ENCODE measurements around the gene COL18A1.

The COL18A1 gene

GRCh38 chr21:45464309-45464708, 59.3 kb downstream of the COL18A1 start:
- no peak for TF ChIP-seq CTCF (IDR thresholded peaks at IDR 0.05; ENCODE audit: extremely low read depth, insufficient read depth, missing control alignments)
- DNase-seq (ENCODE audit: low spot score) = no peak
- in situ Hi-C loops (cut with MboI; ENCODE audit: low pct_unique_long_range_greater_than_20kb, low sequenced_read_pairs, unreplicated experiment) = no loop called here

- TF ChIP-seq CTCF (IDR thresholded peaks at IDR 0.05; ENCODE audit: extremely low read depth, insufficient read depth, missing control alignments) = no peak
- DNase-seq (ENCODE audit: low spot score) = no peak
- in situ Hi-C loops (cut with MboI; ENCODE audit: low pct_unique_long_range_greater_than_20kb, low sequenced_read_pairs, unreplicated experiment) = no loop called here
These were observed 60.1 kb downstream of the COL18A1 start for GRCh38 chr21:45465105-45465504.

GRCh38 chr21:45465611-45466329, 60.8 kb downstream of the COL18A1 start:
- DNase-seq (ENCODE audit: low spot score) = no peak
- TF ChIP-seq CTCF (IDR thresholded peaks at IDR 0.05; ENCODE audit: extremely low read depth, insufficient read depth, missing control alignments) = no peak
- in situ Hi-C loops (cut with MboI; ENCODE audit: low pct_unique_long_range_greater_than_20kb, low sequenced_read_pairs, unreplicated experiment) = no loop called here

- TF ChIP-seq CTCF (IDR thresholded peaks at IDR 0.05; ENCODE audit: extremely low read depth, insufficient read depth, missing control alignments) = no peak
- in situ Hi-C loops (cut with MboI; ENCODE audit: low pct_unique_long_range_greater_than_20kb, low sequenced_read_pairs, unreplicated experiment) = no loop called here
- no peak for DNase-seq (ENCODE audit: low spot score)
These were observed 61.6 kb downstream of the COL18A1 start for GRCh38 chr21:45466330-45467220.

GRCh38 chr21:45467221-45467779, 62.3 kb downstream of the COL18A1 start:
- DNase-seq (ENCODE audit: low spot score) = no peak
- no peak for TF ChIP-seq CTCF (IDR thresholded peaks at IDR 0.05; ENCODE audit: extremely low read depth, insufficient read depth, missing control alignments)
- in situ Hi-C loops (cut with MboI; ENCODE audit: low pct_unique_long_range_greater_than_20kb, low sequenced_read_pairs, unreplicated experiment) = no loop called here

- in situ Hi-C loops (cut with MboI; ENCODE audit: low pct_unique_long_range_greater_than_20kb, low sequenced_read_pairs, unreplicated experiment) = no loop called here
These were observed 63.3 kb downstream of the COL18A1 start for GRCh38 chr21:45468051-45468970.

More at GRCh38 chr21:45468051-45468970, 63.3 kb downstream of the COL18A1 start:
- no peak for TF ChIP-seq CTCF (IDR thresholded peaks at IDR 0.05; ENCODE audit: extremely low read depth, insufficient read depth, missing control alignments)
- no peak for DNase-seq (ENCODE audit: low spot score)
